ENCODE measurements around the gene ZNF80. TPM values are rescaled to one million over a fixed set of nuclear protein-coding genes. Genes with fewer than 3 reads are reported as not detected.

ZNF80 gene
- total and polyA plus RNA-seq, 2 of the 8 experiments (the other 6 are each of a cell fraction or from before 2014, with no cell fraction given) = not detected

GRCh38 chr3:114260152-114260551, 22.8 kb upstream of the ZNF80 start:
- no peak overlapping the region for H2AFZ ChIP-seq (ENCODE audit: low read length)
- H2BK15ac ChIP-seq (ENCODE audit: low read length) = no peak overlapping the region
- DNase-seq (ENCODE audit: low read depth in 1 of 2, low spot score in 2 of 2) = no peak
- H2BK20ac ChIP-seq (ENCODE audit: low read length) = no peak overlapping the region
- H3K56ac ChIP-seq (replicated peaks; ENCODE audit: insufficient read length, low read depth, low read length) = no peak overlapping the region
- H4K91ac ChIP-seq (replicated peaks; ENCODE audit: insufficient read length, low read length) = no peak overlapping the region
- no peaks in the 10 kb centered on the region for H4K20me1 ChIP-seq (replicated peaks in 1 of 2; ENCODE audit: control insufficient read depth in 1 of 2, insufficient read depth in 2 of 2, low read length in 2 of 2)
- H2BK120ac ChIP-seq (replicated peaks; ENCODE audit: low read depth, low read length) = no peak overlapping the region
- no peak overlapping the region for H3K23ac ChIP-seq (ENCODE audit: insufficient read length)
- H3K9me3 ChIP-seq (ENCODE audit: insufficient read depth in 2 of 2, low read depth in 1 of 2, low read length in 1 of 2) = peaks cover 3 to 11% of the 10 kb centered on the region in 2 experiments; a peak in 3 of 4 replicates
- no peaks in the 10 kb centered on the region for H3K27me3 ChIP-seq (replicated peaks in 1 of 4; ENCODE audit: control insufficient read depth in 3 of 4, extremely low read depth in 1 of 4, insufficient read depth in 3 of 4, low read length in 3 of 4)
- no peak overlapping the region for H3K4ac ChIP-seq (replicated peaks; ENCODE audit: insufficient read length, low read depth, low read length)
- ChIA-PET POLR2A (ENCODE audit: partially characterized antibody) (no interaction called here), CTCF (ENCODE audit: partially characterized antibody) (interaction anchor here (1.6 kb wide), 1 partner anchor 30 kb away, joined by 3 read pairs; no protein-coding TSS in a partner anchor)
- H3K4me3 ChIP-seq (ENCODE audit: extremely low read depth in 1 of 4, insufficient read depth in 2 of 4, low read depth in 3 of 4, low read length in 4 of 4) = no peak overlapping the region
- H3K4me2 ChIP-seq (ENCODE audit: insufficient read depth in 1 of 2, low read depth in 2 of 2, low read length in 2 of 2) = no peak overlapping the region
- H3K27ac ChIP-seq (ENCODE audit: low read depth, low read length) = no peak overlapping the region
- TF ChIP-seq CBX8 (IDR thresholded peaks at IDR 0.05; ENCODE audit: borderline replicate concordance, low read depth, low read length) (no peak), TCF12 (IDR thresholded peaks at IDR 0.05; ENCODE audit: low read depth, low read length) (no peak), RBBP5 (IDR thresholded peaks at IDR 0.05; ENCODE audit: borderline replicate concordance, low read depth, low read length) (no peak), FOSL1 (IDR thresholded peaks at IDR 0.05; ENCODE audit: insufficient read depth, low read depth, low read length) (no peak), BRCA1 (IDR thresholded peaks at IDR 0.05; ENCODE audit: low read depth, low read length) (no peak), EZH2 (IDR thresholded peaks at IDR 0.05; ENCODE audit: low read depth, low read length, severe bottlenecking) (no peak), TBP (IDR thresholded peaks at IDR 0.05; ENCODE audit: low read depth, low read length) (no peak)
- no peak for FAIRE-seq
- no peaks in the 10 kb centered on the region for H3K23me2 ChIP-seq (ENCODE audit: low read depth, low read length)
- H3K18ac ChIP-seq (ENCODE audit: extremely low read depth, low read length) = no peak overlapping the region
- H3K9ac ChIP-seq (replicated peaks in 1 of 4; ENCODE audit: extremely low read depth in 1 of 4, low read depth in 3 of 4, low read length in 3 of 4) = no peak overlapping the region
- H4K8ac ChIP-seq (ENCODE audit: extremely low read depth, insufficient read depth, low read length) = no peak overlapping the region
- no peaks in the 10 kb centered on the region for H3K4me1 ChIP-seq (replicated peaks in 1 of 4; ENCODE audit: control insufficient read depth in 3 of 4, insufficient read depth in 4 of 4, low read length in 3 of 4)
- no peak overlapping the region for H2BK12ac ChIP-seq (ENCODE audit: low read depth, low read length)
- H3K79me2 ChIP-seq (ENCODE audit: control insufficient read depth in 1 of 2, insufficient read depth in 2 of 2, low read length in 2 of 2) = no peaks in the 10 kb centered on the region
- H4K5ac ChIP-seq (ENCODE audit: insufficient read length, low read depth, low read length) = no peak overlapping the region
- no peaks in the 10 kb centered on the region for H3K36me3 ChIP-seq (ENCODE audit: control insufficient read depth in 2 of 4, insufficient read depth in 4 of 4, low read length in 3 of 4)
- H2BK5ac ChIP-seq (ENCODE audit: low read depth, low read length) = no peak overlapping the region
- no peak overlapping the region for H2AK5ac ChIP-seq (ENCODE audit: low read depth, low read length)
- no peaks in the 10 kb centered on the region for H3K79me1 ChIP-seq (ENCODE audit: low read depth, low read length)
- H3K14ac ChIP-seq (ENCODE audit: insufficient read length) = no peak overlapping the region
